ENCODE data around the gene CHMP6. TPM values are rescaled to one million over a fixed set of nuclear protein-coding genes. Genes with fewer than 3 reads are reported as not detected.
A peak's percentile ranks its signal among the peaks of the same experiment; 100 is the strongest.

The CHMP6 gene
- total RNA-seq, 2 experiments from 2014 or later, result 31.3 to 32.9 TPM

GRCh38 chr17:80983545-80983944 is 8.1 kb upstream of the CHMP6 start:
- no peak for DNase-seq
- no peak overlapping the region for H3K4me3 Mint-ChIP-seq
- POLR2A ChIA-PET, result no interaction called here
- H3K27ac Mint-ChIP-seq, result no peak overlapping the region
- H3K36me3 Mint-ChIP-seq (ENCODE audit: low read depth), result no peaks in the 10 kb centered on the region
- peaks cover 2% of the 10 kb centered on the region for H3K27me3 Mint-ChIP-seq
- H3K4me1 Mint-ChIP-seq, result peaks cover 8% of the 10 kb centered on the region
- no peaks in the 10 kb centered on the region for H3K9me3 Mint-ChIP-seq
- CTCF ChIA-PET, result interaction anchor here (0.9 to 2.1 kb wide), 2 partner anchors 500 to 556 kb away, joined by 3 to 6 read pairs; no protein-coding TSS in a partner anchor

- no peaks in the 10 kb centered on the region for H3K36me3 Mint-ChIP-seq (ENCODE audit: low read depth)
- H3K4me3 Mint-ChIP-seq, result no peak overlapping the region
Measured at GRCh38 chr17:80984749-80985148, 6.9 kb upstream of the CHMP6 start.

GRCh38 chr17:80986046-80986445 is 5.6 kb upstream of the CHMP6 start:
- CTCF ChIA-PET, result no interaction called here
- H3K4me1 Mint-ChIP-seq, result peaks cover 11% of the 10 kb centered on the region
- no peak for DNase-seq
- no peak overlapping the region for H3K27ac Mint-ChIP-seq
- POLR2A ChIA-PET, result interaction anchor here (0.6 kb wide), 1 partner anchor 128 kb away, joined by 6 read pairs; no protein-coding TSS in a partner anchor
- H3K9me3 Mint-ChIP-seq, result no peaks in the 10 kb centered on the region
- H3K4me3 Mint-ChIP-seq, result no peak overlapping the region
- H3K27me3 Mint-ChIP-seq, result peaks cover 5% of the 10 kb centered on the region
- no peaks in the 10 kb centered on the region for H3K36me3 Mint-ChIP-seq (ENCODE audit: low read depth)

More at GRCh38 chr17:80984749-80985148, 6.9 kb upstream of the CHMP6 start:
- POLR2A ChIA-PET, result no interaction called here
- CTCF ChIA-PET, result interaction anchor here (0.7 to 2.1 kb wide), 3 partner anchors 499 to 561 kb away, joined by 3 to 6 read pairs (median 4); no protein-coding TSS in a partner anchor
- H3K27ac Mint-ChIP-seq, result no peak overlapping the region
- no peaks in the 10 kb centered on the region for H3K9me3 Mint-ChIP-seq
- peaks cover 7% of the 10 kb centered on the region for H3K27me3 Mint-ChIP-seq
- H3K4me1 Mint-ChIP-seq, result peaks cover 14% of the 10 kb centered on the region
- DNase-seq, result no peak

GRCh38 chr17:80986816-80987475 is 4.7 kb upstream of the CHMP6 start:
- DNase-seq, result no peak
- Mint-ChIP-seq H3K4me1 (peaks cover 11% of the 10 kb centered on the region), H3K4me3 (no peak overlapping the region), H3K9me3 (no peaks in the 10 kb centered on the region), H3K36me3 (ENCODE audit: low read depth) (no peaks in the 10 kb centered on the region), H3K27me3 (peaks cover 5% of the 10 kb centered on the region), H3K27ac (no peak overlapping the region)
- ChIA-PET POLR2A (no interaction called here), CTCF (no interaction called here)

GRCh38 chr17:80987941-80988461 is 3.6 kb upstream of the CHMP6 start:
- Mint-ChIP-seq H3K27ac (no peak overlapping the region), H3K36me3 (ENCODE audit: low read depth) (no peaks in the 10 kb centered on the region), H3K9me3 (no peaks in the 10 kb centered on the region), H3K27me3 (peaks cover 5% of the 10 kb centered on the region), H3K4me1 (peaks cover 16% of the 10 kb centered on the region), H3K4me3 (no peak overlapping the region)
- ChIA-PET POLR2A (no interaction called here), CTCF (interaction anchor here (1.4 to 2.4 kb wide), 6 partner anchors 36 to 572 kb away, joined by 3 to 20 read pairs (median 6); no protein-coding TSS in a partner anchor)
- DNase-seq, result no peak

GRCh38 chr17:80989586-80989913 is 2.1 kb upstream of the CHMP6 start:
- peaks cover 22% of the 10 kb centered on the region for H3K4me1 Mint-ChIP-seq
- POLR2A ChIA-PET, result interaction anchor here (0.7 kb wide), 1 partner anchor 535 kb away, joined by 3 read pairs; no protein-coding TSS in a partner anchor
- peaks cover 5% of the 10 kb centered on the region for H3K27me3 Mint-ChIP-seq
- H3K27ac Mint-ChIP-seq, result no peak overlapping the region
- H3K36me3 Mint-ChIP-seq (ENCODE audit: low read depth), result peaks cover 1% of the 10 kb centered on the region
- no peak for DNase-seq
- CTCF ChIA-PET, result interaction anchor here (0.7 to 2.4 kb wide), 7 partner anchors 34 to 566 kb away, joined by 3 to 20 read pairs (median 4); no protein-coding TSS in a partner anchor
- no peak overlapping the region for H3K4me3 Mint-ChIP-seq
- no peaks in the 10 kb centered on the region for H3K9me3 Mint-ChIP-seq

GRCh38 chr17:80990921-80991644 is 558 bp upstream of the CHMP6 start:
- Mint-ChIP-seq H3K4me1 (peaks cover 22% of the 10 kb centered on the region), H3K27me3 (peaks cover 5% of the 10 kb centered on the region), H3K4me3 (peak overlapping the region; percentile 71), H3K27ac (peak overlapping the region; percentile 83), H3K36me3 (ENCODE audit: low read depth) (peaks cover 6% of the 10 kb centered on the region), H3K9me3 (no peaks in the 10 kb centered on the region)
- DNase-seq, result no peak
- ChIA-PET POLR2A (no interaction called here), CTCF (interaction anchor here (0.6 to 1.9 kb wide), 7 partner anchors 22 to 564 kb away, joined by 3 to 7 read pairs (median 3); no protein-coding TSS in a partner anchor)

- H3K27ac Mint-ChIP-seq, result peak overlapping the region; percentile 57
- ChIA-PET CTCF (interaction anchor here (0.8 to 1.9 kb wide), 5 partner anchors 31 to 550 kb away, joined by 3 to 7 read pairs (median 3); no protein-coding TSS in a partner anchor), POLR2A (interaction anchor here (0.8 kb wide), 1 partner anchor 26 kb away, joined by 3 read pairs; no protein-coding TSS in a partner anchor)
- H3K36me3 Mint-ChIP-seq (ENCODE audit: low read depth), result peaks cover 10% of the 10 kb centered on the region
- H3K27me3 Mint-ChIP-seq, result peaks cover 5% of the 10 kb centered on the region
- H3K9me3 Mint-ChIP-seq, result no peaks in the 10 kb centered on the region
- peak overlapping the region; percentile 71 for H3K4me3 Mint-ChIP-seq
- no peak for DNase-seq
- H3K4me1 Mint-ChIP-seq, result peaks cover 22% of the 10 kb centered on the region
Measured at GRCh38 chr17:80992077-80992947, 671 bp downstream of the CHMP6 start.

- CTCF ChIA-PET, result interaction anchor here (0.8 kb wide), 2 partner anchors 102 to 550 kb away, joined by 3 read pairs; no protein-coding TSS in a partner anchor
- POLR2A ChIA-PET, result interaction anchor here (0.8 kb wide), 1 partner anchor 25 kb away, joined by 3 read pairs; no protein-coding TSS in a partner anchor
- H3K4me3 Mint-ChIP-seq, result peak overlapping the region; percentile 71
Measured at GRCh38 chr17:80992948-80993624, 1.4 kb downstream of the CHMP6 start.

GRCh38 chr17:80995131-80995530 is 3.5 kb downstream of the CHMP6 start:
- ChIA-PET POLR2A (interaction anchor here (0.7 kb wide), 2 partner anchors 9 to 118 kb away, joined by 3 to 4 read pairs; no protein-coding TSS in a partner anchor), CTCF (interaction anchor here (0.6 kb wide), 1 partner anchor 324 kb away, joined by 3 read pairs; no protein-coding TSS in a partner anchor)
- H3K36me3 Mint-ChIP-seq (ENCODE audit: low read depth), result peaks cover 17% of the 10 kb centered on the region
- H3K27ac Mint-ChIP-seq, result no peak overlapping the region
- no peaks in the 10 kb centered on the region for H3K9me3 Mint-ChIP-seq
- peaks cover 16% of the 10 kb centered on the region for H3K4me1 Mint-ChIP-seq
- H3K27me3 Mint-ChIP-seq, result no peaks in the 10 kb centered on the region
- DNase-seq, result no peak
- H3K4me3 Mint-ChIP-seq, result no peak overlapping the region

More at GRCh38 chr17:80992948-80993624, 1.4 kb downstream of the CHMP6 start:
- Mint-ChIP-seq H3K27me3 (peaks cover 5% of the 10 kb centered on the region), H3K27ac (peak overlapping the region; percentile 57), H3K36me3 (ENCODE audit: low read depth) (peaks cover 10% of the 10 kb centered on the region), H3K9me3 (no peaks in the 10 kb centered on the region), H3K4me1 (peaks cover 22% of the 10 kb centered on the region)
- no peak for DNase-seq

- POLR2A ChIA-PET, result no interaction called here
Measured at GRCh38 chr17:80996422-80997305, 5.0 kb downstream of the CHMP6 start.

More at GRCh38 chr17:80996422-80997305, 5.0 kb downstream of the CHMP6 start:
- no peak for DNase-seq
- H3K36me3 Mint-ChIP-seq (ENCODE audit: low read depth), result peaks cover 17% of the 10 kb centered on the region
- peaks cover 11% of the 10 kb centered on the region for H3K4me1 Mint-ChIP-seq
- CTCF ChIA-PET, result interaction anchor here (1.0 to 1.6 kb wide), 2 partner anchors 27 to 61 kb away, joined by 3 to 4 read pairs; no protein-coding TSS in a partner anchor
- no peak overlapping the region for H3K4me3 Mint-ChIP-seq
- no peaks in the 10 kb centered on the region for H3K9me3 Mint-ChIP-seq
- no peaks in the 10 kb centered on the region for H3K27me3 Mint-ChIP-seq
- no peak overlapping the region for H3K27ac Mint-ChIP-seq
